ENCODE measurements around the gene KIAA0040. TPM values are rescaled to one million over a fixed set of nuclear protein-coding genes. Genes with fewer than 3 reads are reported as not detected.
A peak's percentile ranks its signal among the peaks of the same experiment; 100 is the strongest.

The KIAA0040 gene
- total and polyA plus RNA-seq, 2 donors (not counting 3 experiments of a cell fraction or from before 2014, with no cell fraction given) = 8.3 to 10.9 TPM

DNA sequence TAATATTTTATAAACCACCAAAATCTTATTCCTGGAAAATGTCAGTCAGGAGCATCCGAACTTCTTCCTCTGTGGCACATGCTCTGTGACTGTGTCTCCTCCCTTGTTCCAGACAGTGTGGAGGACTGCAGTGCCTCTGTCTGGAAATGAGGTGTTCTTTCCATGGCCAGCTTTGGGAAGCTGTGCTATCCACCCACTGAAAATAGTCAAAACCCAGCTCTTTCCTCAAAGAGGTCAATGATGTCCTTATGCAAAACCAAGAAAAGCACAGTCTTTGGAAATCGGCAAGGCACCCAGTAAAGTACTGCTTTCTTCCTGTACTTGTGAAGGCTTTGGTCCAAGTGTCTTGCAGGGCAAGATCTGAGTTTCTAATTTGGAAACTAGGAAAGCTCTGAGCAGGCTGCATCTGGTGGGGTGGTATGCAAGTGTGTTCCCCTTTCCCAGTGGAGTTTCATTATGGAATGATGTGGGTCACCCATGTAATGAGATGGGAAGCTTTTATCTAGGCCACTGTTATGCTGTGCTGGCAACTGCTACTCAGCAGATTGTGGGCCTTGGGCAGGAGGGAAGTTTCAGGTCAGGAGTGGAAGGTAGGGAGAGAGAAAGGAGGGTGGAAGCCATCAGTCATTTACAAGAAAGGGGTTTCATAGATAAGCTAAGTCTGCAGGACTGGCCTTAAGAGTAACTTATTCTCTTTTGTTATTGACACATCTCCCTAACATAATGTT lies 6.0 kb downstream of the KIAA0040 start:
- Histone ChIP-seq H3K4me1 (ENCODE audit: control insufficient read depth, extremely low read depth, insufficient read depth, low read length) (peaks cover 3% of the 10 kb centered on the region), H3K27ac (ENCODE audit: insufficient read depth, low read depth, low read length) (no peak overlapping the region), H3K4me3 (replicated peaks in 1 of 3; ENCODE audit: insufficient read depth in 1 of 3, low read depth in 1 of 3, low read length in 3 of 3) (no peak overlapping the region), H3K9me1 (replicated peaks; ENCODE audit: control insufficient read depth, extremely low read depth, insufficient read depth, low read length) (no peaks in the 10 kb centered on the region), H3K4me2 (ENCODE audit: insufficient read depth, low read length) (no peak overlapping the region), H4K20me1 (replicated peaks; ENCODE audit: control insufficient read depth, extremely low read depth, insufficient read depth, low read length) (no peaks in the 10 kb centered on the region), H3K79me2 (ENCODE audit: control insufficient read depth, insufficient read depth, low read length) (no peaks in the 10 kb centered on the region), H3K9ac (replicated peaks; ENCODE audit: extremely low read depth, insufficient read depth, low read length) (no peak overlapping the region), H3K36me3 (ENCODE audit: control insufficient read depth in 2 of 2, extremely low read depth in 1 of 2, insufficient read depth in 2 of 2, low read length in 2 of 2) (no peaks in the 10 kb centered on the region), H2AFZ (ENCODE audit: low read depth, low read length) (no peak overlapping the region), H3K27me3 (ENCODE audit: control insufficient read depth in 2 of 2, insufficient read depth in 2 of 2, low read length in 2 of 2) (no peaks in the 10 kb centered on the region), H3K9me3 (replicated peaks; ENCODE audit: control insufficient read depth, insufficient read depth, low read length) (no peaks in the 10 kb centered on the region)
- POLR2A ChIA-PET = no interaction called here
- TF ChIP-seq POLR2AphosphoS5 (IDR thresholded peaks at IDR 0.05; ENCODE audit: insufficient read depth, low read depth, low read length) = no peak
- TF ChIP-seq JUN (IDR thresholded peaks at IDR 0.05; ENCODE audit: borderline replicate concordance, insufficient read depth, insufficient read length, low read depth) = no peak
- TF ChIP-seq, protein P1, sequence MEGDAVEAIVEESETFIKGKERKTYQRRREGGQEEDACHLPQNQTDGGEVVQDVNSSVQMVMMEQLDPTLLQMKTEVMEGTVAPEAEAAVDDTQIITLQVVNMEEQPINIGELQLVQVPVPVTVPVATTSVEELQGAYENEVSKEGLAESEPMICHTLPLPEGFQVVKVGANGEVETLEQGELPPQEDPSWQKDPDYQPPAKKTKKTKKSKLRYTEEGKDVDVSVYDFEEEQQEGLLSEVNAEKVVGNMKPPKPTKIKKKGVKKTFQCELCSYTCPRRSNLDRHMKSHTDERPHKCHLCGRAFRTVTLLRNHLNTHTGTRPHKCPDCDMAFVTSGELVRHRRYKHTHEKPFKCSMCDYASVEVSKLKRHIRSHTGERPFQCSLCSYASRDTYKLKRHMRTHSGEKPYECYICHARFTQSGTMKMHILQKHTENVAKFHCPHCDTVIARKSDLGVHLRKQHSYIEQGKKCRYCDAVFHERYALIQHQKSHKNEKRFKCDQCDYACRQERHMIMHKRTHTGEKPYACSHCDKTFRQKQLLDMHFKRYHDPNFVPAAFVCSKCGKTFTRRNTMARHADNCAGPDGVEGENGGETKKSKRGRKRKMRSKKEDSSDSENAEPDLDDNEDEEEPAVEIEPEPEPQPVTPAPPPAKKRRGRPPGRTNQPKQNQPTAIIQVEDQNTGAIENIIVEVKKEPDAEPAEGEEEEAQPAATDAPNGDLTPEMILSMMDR (IDR thresholded peaks at IDR 0.05; ENCODE audit: extremely low read depth in 1 of 2, insufficient read depth in 1 of 2, low read depth in 1 of 2, low read length in 2 of 2) = no peak
- TF ChIP-seq, protein P2, sequence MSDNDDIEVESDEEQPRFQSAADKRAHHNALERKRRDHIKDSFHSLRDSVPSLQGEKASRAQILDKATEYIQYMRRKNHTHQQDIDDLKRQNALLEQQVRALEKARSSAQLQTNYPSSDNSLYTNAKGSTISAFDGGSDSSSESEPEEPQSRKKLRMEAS (IDR thresholded peaks at IDR 0.05; ENCODE audit: insufficient read depth, insufficient read length) = no peak
- TF ChIP-seq POLR2A (IDR thresholded peaks at IDR 0.05; ENCODE audit: low read depth, low read length) = no peak
- TF ChIP-seq MYC (IDR thresholded peaks at IDR 0.05; ENCODE audit: low read depth, low read length) = no peak
- TF ChIP-seq FOS (IDR thresholded peaks at IDR 0.05; ENCODE audit: borderline replicate concordance, insufficient read depth, low read length) = no peak
- TF ChIP-seq GATA2 (IDR thresholded peaks at IDR 0.05; ENCODE audit: insufficient read depth, insufficient read length, low read depth, low read length) = no peak
- no peak for TF ChIP-seq EZH2 (IDR thresholded peaks at IDR 0.05; ENCODE audit: borderline replicate concordance, low read depth, low read length, severe bottlenecking)
- DNase-seq (ENCODE audit: low read depth, low spot score) = no peak
- CTCF ChIA-PET = interaction anchor here (0.9 to 4.5 kb wide), 4 partner anchors 17 to 133 kb away, joined by 3 to 17 read pairs (median 6); no protein-coding TSS in a partner anchor
- no TSS peak for BruUV-seq (replicated peaks)
- FAIRE-seq = peak; percentile 52
- dilution Hi-C loops (cut with MboI; ENCODE audit: extremely low pct_ligation_motif_present, low sequenced_read_pairs) = no loop called here
- intact Hi-C loops (cut with micrococcal nuclease) = no loop called here

Measured in endothelial cell of umbilical vein (primary cell).